ENCODE data around the gene AIG1. TPM values are rescaled to one million over a fixed set of nuclear protein-coding genes. Genes with fewer than 3 reads are reported as not detected.

The AIG1 gene
- total and polyA plus RNA-seq, 4 donors = 19.9 to 31.7 (median 27.3) TPM

GRCh38 chr6:143110572-143110971 is 49.9 kb downstream of the AIG1 start:
- no peaks in the 10 kb centered on the region for H3K27me3 ChIP-seq (ENCODE audit: control insufficient read depth in 3 of 3, insufficient read depth in 3 of 3, low read length in 2 of 3)
- no peak for TF ChIP-seq CTCF (IDR thresholded peaks at IDR 0.05; ENCODE audit: control extremely low read depth, extremely low read depth)
- DNase-seq (no peak), ATAC-seq (ENCODE audit: insufficient read depth, low FRiP score) (no peak)
- WGBS, 2 donors = 79 to 82% methylated on average over 4 of the region's 4 CpGs
- H3K9me3 ChIP-seq (ENCODE audit: control insufficient read depth in 4 of 4, insufficient read depth in 3 of 4, low read length in 3 of 4) = no peaks in the 10 kb centered on the region
- H3K4me1 ChIP-seq (ENCODE audit: control insufficient read depth in 5 of 5, insufficient read depth in 5 of 5, low read length in 5 of 5) = peaks cover 0 to 13% (median 0%) of the 10 kb centered on the region in 5 donors
- H3K4me3 ChIP-seq = no peak overlapping the region
- no peak overlapping the region for H3K27ac ChIP-seq (ENCODE audit: low read depth in 1 of 2, low read length in 1 of 2)
- no peak overlapping the region for H3K9ac ChIP-seq (ENCODE audit: insufficient read depth in 1 of 2, low read length in 2 of 2)
- no peaks in the 10 kb centered on the region for H3K36me3 ChIP-seq (ENCODE audit: control insufficient read depth in 4 of 4, insufficient read depth in 4 of 4, low read length in 4 of 4)

- DNase-seq (no peak), ATAC-seq (ENCODE audit: insufficient read depth, low FRiP score) (no peak)
- 94% methylated on average over 1 of the region's 1 CpG for WGBS, 2 donors
- no peaks in the 10 kb centered on the region for H3K27me3 ChIP-seq (ENCODE audit: control insufficient read depth in 3 of 3, insufficient read depth in 3 of 3, low read length in 2 of 3)
- TF ChIP-seq CTCF (IDR thresholded peaks at IDR 0.05; ENCODE audit: control extremely low read depth, extremely low read depth) = no peak
- H3K9me3 ChIP-seq (ENCODE audit: control insufficient read depth in 4 of 4, insufficient read depth in 3 of 4, low read length in 3 of 4) = no peaks in the 10 kb centered on the region
- no peak overlapping the region for H3K9ac ChIP-seq (ENCODE audit: insufficient read depth in 1 of 2, low read length in 2 of 2)
- H3K4me1 ChIP-seq (ENCODE audit: control insufficient read depth in 5 of 5, insufficient read depth in 5 of 5, low read length in 5 of 5) = peaks cover 0 to 13% (median 0%) of the 10 kb centered on the region in 5 donors
- no peak overlapping the region for H3K4me3 ChIP-seq
- no peaks in the 10 kb centered on the region for H3K36me3 ChIP-seq (ENCODE audit: control insufficient read depth in 4 of 4, insufficient read depth in 4 of 4, low read length in 4 of 4)
- no peak overlapping the region for H3K27ac ChIP-seq (ENCODE audit: low read depth in 1 of 2, low read length in 1 of 2)
Measured at GRCh38 chr6:143110996-143111395, 50.3 kb downstream of the AIG1 start.

GRCh38 chr6:143111443-143111842 is 50.8 kb downstream of the AIG1 start:
- no peaks in the 10 kb centered on the region for H3K9me3 ChIP-seq (ENCODE audit: control insufficient read depth in 4 of 4, insufficient read depth in 3 of 4, low read length in 3 of 4)
- H3K27me3 ChIP-seq (ENCODE audit: control insufficient read depth in 3 of 3, insufficient read depth in 3 of 3, low read length in 2 of 3) = no peaks in the 10 kb centered on the region
- no peak overlapping the region for H3K9ac ChIP-seq (ENCODE audit: insufficient read depth in 1 of 2, low read length in 2 of 2)
- 72 to 76% methylated on average over 4 of the region's 4 CpGs for WGBS, 2 donors
- no peak overlapping the region for H3K27ac ChIP-seq (ENCODE audit: low read depth in 1 of 2, low read length in 1 of 2)
- no peak overlapping the region for H3K4me3 ChIP-seq
- H3K4me1 ChIP-seq (ENCODE audit: control insufficient read depth in 5 of 5, insufficient read depth in 5 of 5, low read length in 5 of 5) = peaks cover 0 to 13% (median 0%) of the 10 kb centered on the region in 5 donors
- no peak for TF ChIP-seq CTCF (IDR thresholded peaks at IDR 0.05; ENCODE audit: control extremely low read depth, extremely low read depth)
- ATAC-seq (ENCODE audit: insufficient read depth, low FRiP score) = no peak
- DNase-seq = no peak
- no peaks in the 10 kb centered on the region for H3K36me3 ChIP-seq (ENCODE audit: control insufficient read depth in 4 of 4, insufficient read depth in 4 of 4, low read length in 4 of 4)

- TF ChIP-seq CTCF (IDR thresholded peaks at IDR 0.05; ENCODE audit: control extremely low read depth, extremely low read depth) = no peak
- H3K9ac ChIP-seq (ENCODE audit: insufficient read depth in 1 of 2, low read length in 2 of 2) = no peak overlapping the region
- H3K4me1 ChIP-seq (ENCODE audit: control insufficient read depth in 5 of 5, insufficient read depth in 5 of 5, low read length in 5 of 5) = peaks cover 0 to 13% (median 0%) of the 10 kb centered on the region in 5 donors
- H3K9me3 ChIP-seq (ENCODE audit: control insufficient read depth in 4 of 4, insufficient read depth in 3 of 4, low read length in 3 of 4) = no peaks in the 10 kb centered on the region
- no peak overlapping the region for H3K27ac ChIP-seq (ENCODE audit: low read depth in 1 of 2, low read length in 1 of 2)
- 89 to 97% methylated on average over 4 of the region's 4 CpGs for WGBS, 2 donors
- DNase-seq = no peak
- H3K4me3 ChIP-seq = no peak overlapping the region
- H3K27me3 ChIP-seq (ENCODE audit: control insufficient read depth in 3 of 3, insufficient read depth in 3 of 3, low read length in 2 of 3) = no peaks in the 10 kb centered on the region
- ATAC-seq (ENCODE audit: insufficient read depth, low FRiP score) = no peak
- H3K36me3 ChIP-seq (ENCODE audit: control insufficient read depth in 4 of 4, insufficient read depth in 4 of 4, low read length in 4 of 4) = no peaks in the 10 kb centered on the region
Measured at GRCh38 chr6:143112084-143112768, 51.5 kb downstream of the AIG1 start.
